Loucy (cell line): ENCODE measurements around the gene CCDC43.
"Not testable (repeated sequence)": the region's sequence is repeated elsewhere in the genome, so short reads cannot be mapped to it uniquely, and the experiment has no call there.

Experiments
- H2AFZ ChIP-seq: fragments of 200-600 bp; sonication (generic); 2 replicates; pipeline ENCODE4 v1.6.0; 2016; ENCODE audit warnings: antibody characterized with exemption, mild to moderate bottlenecking, low read length, moderate library complexity
- H3F3A ChIP-seq: fragments of 200-600 bp; 2 replicates; pipeline ENCODE4 v1.6.0; 2016; ENCODE audit warnings: antibody characterized with exemption, low read depth, mild to moderate bottlenecking
- H3K27me3 ChIP-seq: fragments of 200-600 bp; sonication (generic); 2 replicates; pipeline ENCODE4 v1.6.1; 2014; ENCODE audit warnings: low read length, mild to moderate bottlenecking; ENCODE audit not compliant: insufficient read depth, poor library complexity, severe bottlenecking
- H3K36me3 ChIP-seq: fragments of 200-600 bp; sonication (generic); 2 replicates; pipeline ENCODE4 v1.6.1; 2016; ENCODE audit warnings: low read length; ENCODE audit not compliant: insufficient read depth
- H3K4me1 ChIP-seq: fragments of 200-600 bp; sonication (generic); 2 replicates; pipeline ENCODE4 v1.5.1; 2014; ENCODE audit warnings: low read length, mild to moderate bottlenecking; ENCODE audit not compliant: insufficient read depth, poor library complexity, severe bottlenecking
- H3K4me2 ChIP-seq: fragments of 200-600 bp; sonication (generic); 2 replicates; pipeline ENCODE4 v1.6.0; 2014; ENCODE audit warnings: antibody characterized with exemption, low read length, low read depth, mild to moderate bottlenecking; ENCODE audit not compliant: poor library complexity, severe bottlenecking
- H3K4me3 ChIP-seq: fragments of 200-600 bp; sonication (generic); 2 replicates; pipeline ENCODE4 v1.5.1; 2014; ENCODE audit warnings: low read length, mild to moderate bottlenecking, mixed read lengths; ENCODE audit not compliant: poor library complexity, severe bottlenecking
- H3K79me2 ChIP-seq: fragments of 200-600 bp; sonication (generic); 2 replicates; pipeline ENCODE4 v1.6.1; 2014; ENCODE audit warnings: low read length; ENCODE audit not compliant: insufficient read depth
- H3K9ac ChIP-seq: fragments of 200-600 bp; sonication (generic); 2 replicates; pipeline ENCODE4 v1.6.0; 2014; ENCODE audit warnings: mild to moderate bottlenecking, low read depth, low read length, moderate library complexity; ENCODE audit not compliant: poor library complexity, severe bottlenecking
- H3K9me2 ChIP-seq: fragments of 200-600 bp; sonication (generic); replicated peaks from 2 replicates; pipeline ENCODE4 v1.6.1; 2016; ENCODE audit warnings: low read depth, low read length, mixed read lengths
- H3K9me3 ChIP-seq: fragments of 200-600 bp; sonication (generic); 2 replicates; pipeline ENCODE4 v1.6.1; 2014; ENCODE audit warnings: mild to moderate bottlenecking, antibody characterized with exemption, low read length, low read depth; ENCODE audit not compliant: insufficient read depth
- H4K20me1 ChIP-seq: fragments of 200-600 bp; sonication (generic); 2 replicates; pipeline ENCODE4 v1.6.0; 2014; ENCODE audit warnings: antibody characterized with exemption, low read length, mild to moderate bottlenecking; ENCODE audit not compliant: insufficient read depth, poor library complexity, severe bottlenecking
- EZH2phosphoT487 ChIP-seq: fragments of 200-600 bp; IDR thresholded peaks from 2 replicates; pipeline ENCODE4 v1.6.1; 2018; ENCODE audit warnings: antibody characterized with exemption, mild to moderate bottlenecking, moderate library complexity, borderline replicate concordance
- TF ChIP-seq, protein P1 (sequence below): fragments of 200-600 bp; sonication (generic); conservative IDR thresholded peaks from 2 replicates; pipeline ENCODE4 v1.5.1; 2014; ENCODE audit warnings: mild to moderate bottlenecking, antibody characterized with exemption, low read length

The CCDC43 gene

DNA sequence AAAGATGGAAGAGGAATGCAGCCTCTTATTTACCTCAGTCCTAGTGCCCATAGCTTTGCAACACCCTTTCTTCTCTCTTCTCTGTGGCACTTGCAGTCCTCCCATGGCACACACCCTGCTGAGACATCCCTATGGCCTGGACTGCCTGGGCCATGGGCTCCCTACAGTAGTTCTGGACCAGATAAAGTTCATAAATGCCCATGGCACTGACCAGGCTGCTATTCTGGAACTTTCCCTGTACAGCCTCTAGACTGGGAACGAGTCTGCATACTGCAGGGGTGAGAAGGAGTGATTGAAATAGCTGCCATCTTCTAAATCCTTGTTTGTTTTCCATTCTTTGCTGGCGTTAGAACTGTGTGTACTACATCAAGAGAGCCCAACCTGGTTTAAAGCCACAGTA lies 44.7 kb upstream of the CCDC43 start:
- Histone ChIP-seq H3K9me3 (no peaks in the 10 kb centered on the region), H2AFZ (no peak overlapping the region), H3K4me2 (no peak overlapping the region), H3K27me3 (no peaks in the 10 kb centered on the region), H3K9ac (no peak overlapping the region), H3K79me2 (no peaks in the 10 kb centered on the region), H3K36me3 (peaks cover 30% of the 10 kb centered on the region; the same call in 1 of the 2 replicates), H3K4me1 (no peaks in the 10 kb centered on the region), H3F3A (no peaks in the 10 kb centered on the region), H4K20me1 (no peaks in the 10 kb centered on the region), H3K9me2 (no peaks in the 10 kb centered on the region), H3K4me3 (no peak overlapping the region)
- TF ChIP-seq EZH2phosphoT487 = no peak
- TF ChIP-seq, protein P1, sequence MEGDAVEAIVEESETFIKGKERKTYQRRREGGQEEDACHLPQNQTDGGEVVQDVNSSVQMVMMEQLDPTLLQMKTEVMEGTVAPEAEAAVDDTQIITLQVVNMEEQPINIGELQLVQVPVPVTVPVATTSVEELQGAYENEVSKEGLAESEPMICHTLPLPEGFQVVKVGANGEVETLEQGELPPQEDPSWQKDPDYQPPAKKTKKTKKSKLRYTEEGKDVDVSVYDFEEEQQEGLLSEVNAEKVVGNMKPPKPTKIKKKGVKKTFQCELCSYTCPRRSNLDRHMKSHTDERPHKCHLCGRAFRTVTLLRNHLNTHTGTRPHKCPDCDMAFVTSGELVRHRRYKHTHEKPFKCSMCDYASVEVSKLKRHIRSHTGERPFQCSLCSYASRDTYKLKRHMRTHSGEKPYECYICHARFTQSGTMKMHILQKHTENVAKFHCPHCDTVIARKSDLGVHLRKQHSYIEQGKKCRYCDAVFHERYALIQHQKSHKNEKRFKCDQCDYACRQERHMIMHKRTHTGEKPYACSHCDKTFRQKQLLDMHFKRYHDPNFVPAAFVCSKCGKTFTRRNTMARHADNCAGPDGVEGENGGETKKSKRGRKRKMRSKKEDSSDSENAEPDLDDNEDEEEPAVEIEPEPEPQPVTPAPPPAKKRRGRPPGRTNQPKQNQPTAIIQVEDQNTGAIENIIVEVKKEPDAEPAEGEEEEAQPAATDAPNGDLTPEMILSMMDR = no peak

DNA sequence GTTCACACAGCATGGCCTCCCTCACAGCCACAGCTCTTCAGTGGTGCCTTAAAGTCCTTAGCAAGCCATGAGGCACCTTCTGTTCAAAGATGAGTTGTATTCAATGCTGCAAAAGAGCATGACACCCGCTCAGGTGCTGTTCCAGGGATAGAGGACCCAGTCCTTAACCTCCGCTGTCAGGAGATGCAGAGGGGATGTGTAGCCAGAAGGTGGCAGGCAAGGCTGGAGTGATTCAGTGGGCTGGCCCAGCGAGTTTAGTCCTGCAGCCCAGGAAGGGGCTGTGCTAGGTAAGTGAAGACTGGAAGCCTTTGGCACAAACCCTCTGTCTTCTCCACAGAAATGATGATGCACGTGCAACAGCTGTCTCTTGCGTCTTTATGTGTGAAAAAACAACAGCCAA lies 44.2 kb upstream of the CCDC43 start:
- Histone ChIP-seq H3K36me3 (peaks cover 30% of the 10 kb centered on the region; the same call in 1 of the 2 replicates), H4K20me1 (no peaks in the 10 kb centered on the region), H3K27me3 (no peaks in the 10 kb centered on the region), H2AFZ (no peak overlapping the region), H3K4me1 (no peaks in the 10 kb centered on the region), H3K9ac (no peak overlapping the region), H3K4me3 (no peak overlapping the region), H3F3A (no peaks in the 10 kb centered on the region), H3K9me2 (no peaks in the 10 kb centered on the region), H3K9me3 (no peaks in the 10 kb centered on the region), H3K79me2 (no peaks in the 10 kb centered on the region), H3K4me2 (no peak overlapping the region)
- no peak for TF ChIP-seq EZH2phosphoT487
- TF ChIP-seq, protein P1 = peak; percentile 65

DNA sequence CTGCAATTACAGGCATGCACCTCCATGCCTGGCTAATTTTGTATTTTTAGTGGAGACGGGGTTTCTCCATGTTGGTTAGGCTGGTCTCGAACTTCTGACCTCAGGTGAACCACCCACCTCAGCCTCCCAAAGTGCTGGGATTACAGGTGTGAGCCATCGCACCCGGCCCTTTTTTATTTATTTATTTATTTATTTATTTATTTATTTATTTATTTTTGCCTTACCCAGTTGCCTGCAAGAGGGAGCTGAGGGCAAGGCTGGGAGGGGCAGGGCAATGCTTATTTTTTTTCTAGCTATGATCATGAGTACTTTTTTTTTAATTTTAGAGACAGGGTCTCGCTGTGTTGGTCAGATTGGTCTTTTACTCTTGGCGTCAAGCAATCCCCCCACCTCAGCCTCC lies 36.5 kb upstream of the CCDC43 start:
- not testable (repeated sequence) for H3K9ac ChIP-seq, H3K4me3 ChIP-seq, H3K9me2 ChIP-seq, H3K9me3 ChIP-seq, H3K27me3 ChIP-seq, H4K20me1 ChIP-seq, H3K4me1 ChIP-seq, H3K79me2 ChIP-seq, H2AFZ ChIP-seq, H3F3A ChIP-seq, H3K4me2 ChIP-seq
- peaks cover 40% of the 10 kb centered on the region; the same call in 1 of the 2 replicates for H3K36me3 ChIP-seq

DNA sequence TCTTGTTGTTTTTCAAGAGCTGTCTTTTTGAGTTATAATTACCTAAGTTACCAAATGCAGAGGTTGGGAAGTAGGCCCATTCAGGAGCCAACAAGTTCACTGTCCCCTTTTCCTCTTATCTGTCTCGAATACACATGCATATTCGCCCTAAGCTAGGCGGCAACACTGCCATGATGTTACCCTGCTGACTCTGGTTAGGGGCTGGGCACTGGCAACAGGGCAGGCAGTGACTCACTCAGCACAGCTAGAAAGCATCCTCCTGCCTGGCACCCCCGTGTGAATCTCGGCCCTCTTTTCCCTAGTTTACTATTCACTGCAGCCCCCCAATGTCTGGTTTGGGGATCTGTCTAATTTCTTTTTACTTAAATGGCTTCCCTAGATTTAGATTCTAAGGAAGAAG lies 32.7 kb upstream of the CCDC43 start:
- Histone ChIP-seq H3K9me2 (no peaks in the 10 kb centered on the region), H3K4me3 (no peak overlapping the region), H3K4me2 (no peak overlapping the region), H3K79me2 (no peaks in the 10 kb centered on the region), H4K20me1 (no peaks in the 10 kb centered on the region), H3F3A (no peaks in the 10 kb centered on the region), H3K27me3 (no peaks in the 10 kb centered on the region), H3K9ac (no peak overlapping the region), H3K4me1 (no peaks in the 10 kb centered on the region), H2AFZ (no peak overlapping the region), H3K36me3 (peaks cover 19% of the 10 kb centered on the region; the same call in 1 of the 2 replicates), H3K9me3 (no peaks in the 10 kb centered on the region)
- TF ChIP-seq EZH2phosphoT487 = no peak
- TF ChIP-seq, protein P1 = no peak
